COLO829 (cell line): Measurements from ENCODE around the gene TSPOAP1.

Experiments
- DNase-seq: peaks from one replicate; pipeline ENCODE4 v3.0.0; 2012; ENCODE audit warnings: low spot score

Gene TSPOAP1

GRCh38 chr17:58262149-58262548 lies 66.4 kb downstream of the TSPOAP1 start:
- DNase-seq: no peak

- no peak for DNase-seq
Measured at GRCh38 chr17:58254803-58255202, 73.8 kb downstream of the TSPOAP1 start.

GRCh38 chr17:58253082-58253481 lies 75.5 kb downstream of the TSPOAP1 start:
- no peak for DNase-seq

GRCh38 chr17:58252141-58252540 lies 76.5 kb downstream of the TSPOAP1 start:
- no peak for DNase-seq
